IPS-NIHi11 (cell line): ENCODE results near the gene CACNB1.
A peak's percentile ranks its signal among the peaks of the same experiment; 100 is the strongest.

Experiments
- DNase-seq: peaks from one replicate; pipeline ENCODE4 v3.0.0; 2012; ENCODE audit warnings: mixed read lengths, low spot score

CACNB1 gene

GRCh38 chr17:39225959-39226683, 28.7 kb upstream of the CACNB1 start:
- peak; percentile 99 for DNase-seq

- DNase-seq, result no peak
Observed at GRCh38 chr17:39225308-39225958, 28.0 kb upstream of the CACNB1 start, which contains the start of gene STAC2. TSS of gene STAC2 (minus strand) at chr17:39225945. CDS start at chr17:39225502, 443 bp downstream.

DNA sequence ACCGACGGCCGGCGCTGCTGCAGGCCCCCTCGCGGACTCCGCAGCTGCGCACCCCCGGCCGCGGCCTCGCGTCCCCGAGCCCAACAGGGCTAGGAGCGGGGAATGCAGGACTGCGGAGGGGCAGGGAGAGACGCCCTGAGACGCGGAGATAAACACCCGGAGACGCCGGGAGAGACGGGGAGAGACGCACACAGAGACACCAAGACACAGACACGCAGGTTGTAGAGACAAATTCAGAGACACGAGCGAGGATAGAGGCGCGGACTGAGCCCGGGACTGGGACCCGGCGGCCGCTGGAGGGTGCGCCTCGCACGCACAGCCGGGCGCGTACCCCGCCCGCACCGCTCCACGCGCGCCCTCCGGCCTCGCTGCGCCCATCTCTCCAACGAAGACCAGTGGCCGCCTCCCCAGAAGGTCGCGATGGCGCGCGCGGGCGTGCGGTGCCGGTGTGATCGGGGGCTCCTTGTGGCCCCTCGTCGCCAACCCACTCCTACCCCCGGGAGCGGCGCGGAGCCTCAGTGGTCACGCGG, 27.4 kb upstream of the CACNB1 start:
- DNase-seq, result no peak

DNA sequence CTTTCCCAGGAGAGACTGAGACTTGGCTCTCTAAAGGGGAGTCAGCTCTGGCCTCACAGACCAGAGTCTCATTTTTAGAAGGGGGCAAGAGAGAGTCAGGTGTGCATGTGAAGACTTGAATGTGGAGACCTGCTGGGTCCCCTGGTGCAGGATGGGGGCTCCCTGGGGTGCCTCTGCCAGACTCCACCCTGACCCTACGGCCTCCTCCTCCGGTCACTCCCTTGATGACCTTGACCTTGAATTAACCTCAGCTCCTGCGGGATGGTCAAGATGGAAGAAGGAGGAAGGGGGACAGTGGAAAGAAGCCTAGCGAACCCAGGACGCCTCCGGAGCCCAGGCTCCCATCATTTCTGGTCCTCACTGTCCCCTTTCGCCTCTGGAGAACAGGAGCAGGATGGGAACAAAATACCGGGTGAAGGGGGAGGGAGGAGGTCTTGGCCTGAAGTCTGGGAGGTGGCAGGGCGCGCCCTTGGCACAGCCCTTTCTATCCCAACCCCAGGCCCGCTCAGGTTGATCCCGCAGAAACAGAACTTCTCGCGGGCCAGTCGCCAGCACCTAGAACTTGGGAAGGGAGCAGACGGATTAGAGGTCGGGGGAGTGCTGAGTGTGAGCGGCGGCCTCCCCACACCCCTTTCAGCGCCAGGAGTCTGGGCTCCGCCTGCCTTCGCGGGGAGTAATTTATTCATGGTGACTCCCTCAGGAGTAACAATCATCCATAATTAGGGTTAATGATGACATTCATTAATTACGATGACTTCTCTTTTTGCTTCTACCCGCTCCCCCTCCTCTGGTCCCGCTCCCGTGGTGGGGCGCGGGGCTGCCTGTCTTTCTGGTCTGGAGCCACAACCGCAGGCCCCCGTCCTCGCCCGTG, 26.7 kb upstream of the CACNB1 start:
- DNase-seq, result no peak

DNA sequence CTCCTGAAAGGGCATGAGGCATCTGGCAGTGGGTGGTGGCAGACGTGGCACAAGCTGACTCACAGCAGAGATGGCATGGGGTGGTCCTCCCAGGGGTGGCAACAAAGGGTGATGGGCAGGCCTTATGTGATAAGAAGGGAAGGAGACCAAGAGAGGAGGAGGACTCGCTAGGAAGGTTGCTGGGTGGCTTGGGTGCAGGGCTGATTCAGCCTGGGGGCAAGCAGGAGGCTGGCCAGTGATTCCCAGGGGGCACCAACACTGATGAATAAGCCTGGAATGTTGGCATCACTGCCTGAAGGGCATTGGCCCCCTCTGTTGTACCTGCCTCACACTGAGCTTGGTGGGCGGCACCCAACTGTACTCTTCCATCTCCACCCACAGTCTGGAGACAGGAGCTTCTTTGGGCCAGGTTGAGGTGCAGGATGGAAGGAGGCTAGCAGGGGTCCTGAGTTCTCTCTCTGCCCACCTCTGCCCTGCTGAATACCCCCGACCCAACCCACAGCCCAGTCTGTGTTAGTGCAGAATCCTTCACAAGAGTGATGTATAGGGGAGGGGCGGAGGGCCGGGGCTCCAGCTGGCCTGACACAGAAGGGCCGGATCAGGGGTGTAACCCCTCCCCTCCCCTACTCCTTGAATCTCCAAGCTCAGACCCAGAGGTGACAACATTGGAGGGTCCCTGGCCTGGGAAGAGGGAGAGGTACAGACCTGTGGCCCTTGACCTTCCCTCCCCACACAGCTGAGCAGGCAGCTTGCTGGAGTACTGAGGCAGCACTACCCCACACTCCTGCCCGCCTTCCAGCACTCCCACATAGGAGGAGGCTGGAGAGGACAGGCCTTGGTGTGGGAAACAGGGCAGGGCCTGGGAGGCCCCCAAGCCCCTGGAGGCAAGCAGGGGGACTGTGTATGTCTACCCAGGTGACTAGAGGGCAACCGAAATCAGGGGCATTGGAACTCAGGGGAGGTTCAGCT, 25.7 kb upstream of the CACNB1 start:
- DNase-seq, result no peak

GRCh38 chr17:39222151-39222550, 24.7 kb upstream of the CACNB1 start:
- DNase-seq, result no peak

DNA sequence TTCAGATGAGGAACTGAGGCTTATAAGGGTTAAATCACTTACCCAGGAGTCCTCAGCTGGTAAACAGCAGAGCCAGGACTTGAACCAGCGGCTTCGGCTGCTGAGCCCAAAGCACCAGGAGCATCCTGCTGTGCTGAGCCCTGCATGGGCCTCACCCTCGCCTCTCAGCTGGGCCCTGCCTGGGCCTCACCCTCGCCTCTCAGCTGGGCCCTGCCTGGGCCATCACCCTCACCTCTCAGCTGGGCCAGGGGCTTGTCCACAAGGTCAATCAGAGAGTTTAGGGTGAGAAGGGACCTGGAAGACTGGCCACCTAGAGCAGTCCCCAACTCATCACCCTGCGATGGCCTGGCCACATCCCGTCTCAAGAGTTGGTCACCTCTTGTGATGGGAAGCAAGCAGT, 24.1 kb upstream of the CACNB1 start:
- DNase-seq, result no peak

DNA sequence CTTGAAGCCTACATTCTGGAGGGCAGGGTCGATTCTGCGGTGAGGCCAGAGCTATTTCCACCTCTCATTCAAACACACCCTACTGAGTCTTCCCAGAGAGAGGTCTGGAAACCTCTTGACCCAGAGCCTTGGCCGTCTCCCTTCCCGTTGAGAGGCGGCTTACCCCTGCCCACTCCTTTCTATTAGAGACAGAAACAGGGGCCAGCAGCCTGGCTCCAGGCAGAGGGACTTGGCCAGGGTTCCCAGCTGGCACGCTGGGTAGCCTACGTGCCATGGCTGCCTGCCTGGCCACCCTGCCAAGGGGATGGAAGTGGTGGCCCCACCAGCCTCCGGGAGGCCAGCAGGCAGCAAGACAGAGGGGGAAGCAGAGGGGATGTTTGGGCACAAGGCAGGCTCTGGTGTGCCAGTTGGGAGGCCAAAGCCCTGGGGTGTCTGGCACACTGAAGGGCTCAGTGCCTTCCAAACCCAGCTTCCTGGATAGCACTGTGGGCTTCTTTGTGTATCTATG, 22.2 kb upstream of the CACNB1 start:
- DNase-seq, result no peak

DNA sequence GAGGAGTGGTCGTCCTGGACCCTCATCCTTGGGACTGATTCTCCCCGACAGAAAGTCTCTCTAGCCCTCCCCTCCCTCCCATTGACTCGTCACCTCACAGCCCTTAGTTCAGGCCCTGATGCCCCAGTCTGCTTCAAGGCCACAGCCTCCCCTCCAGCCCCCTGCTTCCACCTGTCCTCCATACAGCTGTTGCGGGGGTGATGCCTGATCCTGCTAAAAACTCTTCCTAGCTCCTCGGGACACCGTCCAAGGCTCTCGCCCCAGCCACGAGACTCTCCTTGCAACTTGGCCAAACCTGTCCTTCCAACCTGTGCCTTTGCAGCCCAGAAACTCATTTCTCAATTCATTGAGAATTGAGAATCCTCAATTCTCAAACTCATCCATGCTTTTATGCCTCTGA, 21.4 kb upstream of the CACNB1 start:
- no peak for DNase-seq

- DNase-seq, result no peak
Observed at GRCh38 chr17:39217734-39218369, 20.4 kb upstream of the CACNB1 start.

- no peak for DNase-seq
Observed at GRCh38 chr17:39213852-39214251, 16.4 kb upstream of the CACNB1 start.

GRCh38 chr17:39212841-39213480, 15.5 kb upstream of the CACNB1 start:
- DNase-seq, result no peak

DNA sequence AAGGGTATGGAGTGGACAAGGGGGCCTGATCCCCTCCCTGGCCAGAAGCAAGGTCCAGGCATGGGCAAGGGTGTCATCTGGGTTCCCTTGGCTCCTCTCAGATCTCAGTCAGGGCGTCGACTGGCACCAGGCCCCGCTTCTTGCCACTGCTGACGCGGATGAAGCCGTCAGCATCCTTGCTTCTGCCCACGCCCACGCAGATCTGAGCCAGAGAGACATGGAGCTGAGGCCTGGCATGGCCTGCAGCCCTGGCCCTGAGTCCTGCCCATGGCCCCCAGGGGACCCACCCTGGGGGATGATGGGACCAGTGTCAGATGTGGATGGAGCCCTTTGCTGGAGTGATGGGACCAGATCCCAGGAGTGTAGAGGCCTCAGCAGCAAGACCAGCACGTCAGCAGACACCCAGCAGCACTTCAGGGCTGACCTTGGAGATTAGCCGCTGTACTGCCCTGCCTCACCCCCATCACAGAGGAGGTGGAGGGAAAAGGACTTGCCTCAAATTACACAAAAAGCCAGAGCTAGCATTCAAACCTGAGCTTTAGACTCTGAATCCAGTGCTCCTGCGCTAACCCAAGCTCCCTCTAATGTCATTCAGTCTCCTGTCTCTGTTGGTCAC, 14.8 kb upstream of the CACNB1 start:
- DNase-seq, result no peak

- no peak for DNase-seq
Observed at GRCh38 chr17:39210093-39210434, 12.6 kb upstream of the CACNB1 start.

DNA sequence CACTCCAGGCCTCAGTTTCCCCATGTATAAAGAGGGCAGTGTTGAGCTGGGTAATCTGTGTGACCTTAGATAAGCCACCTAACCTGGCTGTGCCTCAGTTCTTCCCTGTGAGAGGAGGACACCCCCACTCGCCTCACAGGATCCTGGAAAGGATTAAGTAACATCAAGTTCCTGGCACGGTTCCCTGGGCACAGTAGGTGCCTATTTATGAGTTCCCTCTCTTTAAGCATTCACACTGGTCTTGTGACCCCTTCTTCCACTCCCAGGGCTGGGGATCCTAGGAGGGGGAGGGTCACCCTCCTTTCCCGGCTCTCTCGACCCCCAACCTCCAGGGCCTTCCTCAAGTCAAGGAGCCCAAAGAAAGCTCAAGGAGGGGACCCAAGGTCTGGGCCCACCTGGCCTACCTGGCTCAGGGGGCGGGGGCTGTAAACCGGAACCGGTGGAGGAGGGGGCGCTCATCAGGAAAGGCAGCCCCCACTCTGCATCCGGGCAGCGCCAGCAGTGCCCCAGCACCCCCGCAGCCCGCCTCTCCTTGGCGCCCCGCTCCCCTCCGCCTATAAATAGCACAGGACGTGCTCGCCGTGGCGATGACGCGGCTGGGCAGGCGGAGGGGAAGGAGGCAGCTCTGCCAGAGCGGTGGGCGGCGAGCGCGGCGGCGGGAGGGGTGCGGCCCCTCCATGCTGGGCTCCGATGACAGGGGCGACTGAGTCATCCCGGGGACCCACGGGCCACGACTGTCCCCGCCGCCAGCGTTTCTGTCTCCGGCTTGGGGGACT, 12.0 kb upstream of the CACNB1 start:
- peak; percentile 61 for DNase-seq

- no peak for DNase-seq
Observed at GRCh38 chr17:39208893-39209292, 11.4 kb upstream of the CACNB1 start.

DNA sequence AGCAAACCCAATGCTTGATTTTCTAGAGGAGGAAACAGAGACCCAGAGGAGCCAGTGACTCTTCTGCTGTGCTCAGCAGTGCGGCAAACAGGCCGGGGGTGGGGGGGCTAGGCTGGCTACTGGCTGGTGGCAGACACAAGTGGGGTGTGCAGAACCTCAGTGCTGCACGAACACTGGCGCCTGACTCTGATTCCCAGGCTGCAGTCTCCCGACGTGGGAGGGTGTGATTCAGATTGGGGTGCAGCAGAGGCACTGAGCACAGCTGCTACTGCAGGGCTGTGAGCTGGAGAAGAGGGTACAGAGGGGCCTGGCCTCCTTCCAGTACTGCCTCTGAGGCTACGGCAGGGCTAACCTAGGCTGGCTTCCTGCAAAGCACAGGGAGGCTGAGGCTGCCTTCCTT, 10.7 kb upstream of the CACNB1 start:
- DNase-seq, result no peak

DNA sequence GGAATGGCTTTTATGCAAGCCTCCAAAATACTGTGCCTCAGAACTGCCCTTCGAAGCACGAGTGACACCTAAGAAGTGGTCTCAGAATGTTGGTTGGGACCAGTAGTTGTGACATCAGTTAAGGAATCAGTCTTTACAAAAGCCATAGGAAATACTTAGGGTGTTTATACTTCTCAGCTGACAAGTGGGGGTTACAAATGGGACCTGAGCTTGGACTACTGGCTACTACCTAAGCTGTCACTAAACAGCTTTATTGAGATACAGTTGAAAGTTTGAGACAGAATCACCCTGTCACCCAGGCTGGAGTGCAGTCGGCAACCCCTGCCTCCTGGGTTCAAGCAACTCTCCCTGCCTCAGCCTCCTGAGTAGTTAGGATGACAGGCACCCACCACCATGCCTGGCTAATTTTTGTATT, 7.7 kb upstream of the CACNB1 start:
- DNase-seq, result no peak

DNA sequence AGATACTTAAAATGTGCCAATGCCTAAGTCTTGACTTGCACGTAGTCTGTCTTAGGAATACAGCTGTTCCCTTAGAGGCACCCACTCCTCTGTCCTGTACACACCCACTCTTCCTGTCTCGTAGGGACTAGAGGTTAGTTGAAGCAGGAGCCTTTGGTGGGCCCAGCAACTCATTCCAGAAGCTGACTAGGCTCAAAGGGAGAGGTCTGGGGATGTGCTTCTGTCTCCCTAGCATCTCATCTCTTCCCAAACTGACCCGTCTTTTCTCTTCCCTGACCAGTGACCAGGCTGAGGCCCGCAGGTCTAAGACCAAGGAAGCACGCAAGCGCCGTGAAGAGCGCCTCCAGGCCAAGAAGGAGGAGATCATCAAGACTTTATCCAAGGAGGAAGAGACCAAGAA, 6.8 kb upstream of the CACNB1 start:
- no peak for DNase-seq
